B cell (primary cell): Measurements from ENCODE around the gene TSNAX. TPM values are rescaled to one million over a fixed set of nuclear protein-coding genes. Genes with fewer than 3 reads are reported as not detected.

ENCODE experiments used
- ATAC-seq: fragments of 200-7000 bp; cut with Tn5 transposase; one replicate; pipeline ENCODE4 v1.10.0; 2021; ENCODE audit warnings: low read depth, mild to moderate bottlenecking, moderate number of reproducible peaks, moderate library complexity
- CTCF ChIA-PET: fragments of 350-600 bp; sonication (Branson Sonifier 250); formaldehyde crosslinking; loops from one replicate; lab custom pipeline; 2021; ENCODE audit warnings: antibody characterized with exemption, inconsistent platforms; lab: Charles Lee
- POLR2A ChIA-PET: fragments of 350-600 bp; sonication (Branson Sonifier 250); formaldehyde crosslinking; loops from one replicate; lab custom pipeline; 2021; ENCODE audit warnings: antibody characterized with exemption; lab: Charles Lee
- DNase-seq: peaks from one replicate; pipeline ENCODE4 v3.0.0; 2013
- H2AFZ ChIP-seq: 2 replicates; pipeline ENCODE4 v1.6.1; 2012; ENCODE audit warnings: mild to moderate bottlenecking, low read depth, low read length; ENCODE audit not compliant: insufficient read depth, poor library complexity, severe bottlenecking
- H3K27ac ChIP-seq, 2 donors: 1 replicate in 1 of 2; 2 replicates in 1 of 2; pipeline ENCODE4 v1.5.1; 2012 to 2013; ENCODE audit warnings: low read length in 2 of 2, mild to moderate bottlenecking in 2 of 2, moderate library complexity in 1 of 2
- H3K27me3 ChIP-seq, 4 experiments: fragments of 200-600 bp in 1 of 4; sonication (generic) in 1 of 4; replicated peaks in 1 of 4; 1 replicate in 2 of 4; 2 replicates in 2 of 4; pipeline versions ENCODE4 v1.6.1 to v1.7.0; 2013 to 2016; ENCODE audit warnings: low read length in 3 of 4, mild to moderate bottlenecking in 2 of 4, mixed read lengths in 1 of 4, moderate library complexity in 1 of 4; ENCODE audit not compliant: insufficient read depth in 4 of 4, control insufficient read depth in 3 of 4; ENCODE audit errors: control extremely low read depth in 1 of 4
- H3K36me3 ChIP-seq, 2 experiments: replicated peaks in 1 of 2; 1 replicate in 1 of 2; 2 replicates in 1 of 2; pipeline versions ENCODE4 v1.6.1 to v1.7.1; 2013; ENCODE audit warnings: low read length in 1 of 2; ENCODE audit not compliant: insufficient read depth in 2 of 2, control insufficient read depth in 1 of 2; ENCODE audit errors: control extremely low read depth in 1 of 2, extremely low read depth in 1 of 2
- H3K4me1 ChIP-seq, 2 donors: fragments of 200-600 bp in 1 of 2; sonication (generic) in 1 of 2; 1 replicate in 1 of 2; 2 replicates in 1 of 2; pipeline versions ENCODE4 v1.5.1 to v1.6.1; 2013 to 2017; ENCODE audit warnings: low read length in 2 of 2; ENCODE audit not compliant: control insufficient read depth in 2 of 2, insufficient read depth in 2 of 2
- H3K4me2 ChIP-seq: replicated peaks from 2 replicates; pipeline ENCODE3; 2012; ENCODE audit warnings: mild to moderate bottlenecking, low read depth, low read length; ENCODE audit not compliant: poor library complexity, severe bottlenecking
- H3K4me3 ChIP-seq, 5 experiments: fragments of 200-600 bp in 1 of 5; sonication (generic) in 1 of 5; 1 replicate in 3 of 5; 2 replicates in 2 of 5; pipeline versions ENCODE4 v1.5.1 to v1.7.0; 2011 to 2016; ENCODE audit warnings: low read length in 4 of 5, mild to moderate bottlenecking in 4 of 5, low read depth in 2 of 5, control low read depth in 1 of 5, moderate library complexity in 1 of 5; ENCODE audit not compliant: insufficient read depth in 1 of 5; ENCODE audit errors: control extremely low read depth in 1 of 5, extremely low read depth in 1 of 5
- H3K79me2 ChIP-seq: fragments of 200-600 bp; sonication (generic); one replicate; pipeline ENCODE4 v1.6.0; 2016; ENCODE audit warnings: low read length; ENCODE audit not compliant: control insufficient read depth, insufficient read depth
- H3K9ac ChIP-seq: fragments of 200-600 bp; sonication (generic); 2 replicates; pipeline ENCODE4 v1.6.1; 2017; ENCODE audit warnings: mild to moderate bottlenecking, low read length, moderate library complexity
- H3K9me3 ChIP-seq, 3 donors: one replicate each; pipeline versions ENCODE4 v1.6.1 to v1.7.1; 2013; ENCODE audit warnings: low read length in 2 of 3; ENCODE audit not compliant: control insufficient read depth in 2 of 3, insufficient read depth in 1 of 3; ENCODE audit errors: control extremely low read depth in 1 of 3
- H4K20me1 ChIP-seq: 2 replicates; pipeline ENCODE4 v1.6.0; 2012; ENCODE audit warnings: mild to moderate bottlenecking, low read length; ENCODE audit not compliant: insufficient read depth, control insufficient read depth, poor library complexity, severe bottlenecking
- H3K27ac Mint-ChIP-seq: one replicate; pipeline ENCODE4 v1.8.0; 2021; ENCODE audit warnings: mixed read lengths
- H3K27me3 Mint-ChIP-seq: one replicate; pipeline ENCODE4 v1.8.0; 2021; ENCODE audit warnings: mixed read lengths
- H3K4me1 Mint-ChIP-seq: one replicate; pipeline ENCODE4 v1.8.0; 2021; ENCODE audit warnings: mixed read lengths
- H3K4me3 Mint-ChIP-seq: one replicate; pipeline ENCODE4 v1.8.0; 2021; ENCODE audit warnings: mixed read lengths
- H3K9me3 Mint-ChIP-seq: one replicate; pipeline ENCODE4 v1.8.0; 2022; ENCODE audit warnings: mixed read lengths; ENCODE audit not compliant: insufficient read depth
- CTCF ChIP-seq: fragments of 200-600 bp; IDR thresholded peaks from one replicate; pipeline ENCODE4 v1.8.0; 2022; ENCODE audit warnings: antibody characterized with exemption, mild to moderate bottlenecking
- EZH2 ChIP-seq: IDR thresholded peaks from 2 replicates; pipeline ENCODE4 v1.6.1; 2012; ENCODE audit warnings: borderline replicate concordance, low read depth, mild to moderate bottlenecking, moderate library complexity, low read length; ENCODE audit not compliant: insufficient read depth, poor library complexity, severe bottlenecking
- WGBS: methylation state at CpG from one replicate; pipeline ENCODE4 v1.1.5; 2013; ENCODE audit warnings: missing lambda C conversion rate; ENCODE audit not compliant: insufficient coverage; 5-methylcytosine and 5-hydroxymethylcytosine counted together
- intact Hi-C: fragments of 100-400 bp; cut with micrococcal nuclease; formaldehyde crosslinking; loops from one replicate; pipeline ENCODE4 v1.10.0; 2022
- polyA plus RNA-seq: library from polyadenylated mRNA; depleted of rRNA; stranded (reverse); fragments of >200 nt; gene quantifications from 2 replicates; pipeline ENCODE4 v1.2.3, GENCODE V29; 2012
- total RNA-seq, 2 donors: library from RNA; stranded (reverse); fragments of 120-200 nt in 1 of 2; gene quantifications; 1 replicate in 1 of 2; 2 replicates in 1 of 2; pipeline versions ENCODE4 v1.2.3 to v1.2.4, GENCODE V29; 2013 to 2022

Gene TSNAX
- total and polyA plus RNA-seq, 2 donors (not counting 1 experiment from before 2014, with no cell fraction given): 9.0 to 41.4 TPM

- Histone ChIP-seq H3K9ac (no peak overlapping the region), H3K9me3 (no peaks in the 10 kb centered on the region), H3K4me3 (no peak overlapping the region), H3K36me3 (no peaks in the 10 kb centered on the region), H3K79me2 (no peaks in the 10 kb centered on the region), H3K4me2 (no peak overlapping the region), H3K27me3 (no peaks in the 10 kb centered on the region), H2AFZ (no peak overlapping the region), H3K27ac (no peak overlapping the region), H3K4me1 (no peaks in the 10 kb centered on the region), H4K20me1 (no peaks in the 10 kb centered on the region)
- no peaks in the 10 kb centered on the region for H3K9me3 Mint-ChIP-seq
- CTCF ChIA-PET: interaction anchor here (1.0 to 1.2 kb wide), 2 partner anchors 24 to 227 kb away, joined by 3 to 5 read pairs; no protein-coding TSS in a partner anchor
- H3K27me3 Mint-ChIP-seq: no peaks in the 10 kb centered on the region
- no peak overlapping the region for H3K4me3 Mint-ChIP-seq
- no peak for ATAC-seq
- H3K27ac Mint-ChIP-seq: no peak overlapping the region
- 67% methylated on average over 1 of the region's 3 CpGs for WGBS
- no peak for TF ChIP-seq EZH2
- no peak for TF ChIP-seq CTCF
- peaks cover 4% of the 10 kb centered on the region for H3K4me1 Mint-ChIP-seq
- intact Hi-C loops: no loop called here
- POLR2A ChIA-PET: interaction anchor here (0.6 kb wide), 1 partner anchor 20 kb away, joined by 4 read pairs; no protein-coding TSS in a partner anchor
- no peak for DNase-seq
Observed at GRCh38 chr1:231584117-231584516, 55.6 kb downstream of the TSNAX start.

GRCh38 chr1:231584921-231585320 is 56.5 kb downstream of the TSNAX start:
- H3K4me2 ChIP-seq: no peak overlapping the region
- WGBS: 33% methylated on average over 1 of the region's 5 CpGs
- no peaks in the 10 kb centered on the region for H3K9me3 Mint-ChIP-seq
- no peak overlapping the region for H3K4me3 ChIP-seq
- no peaks in the 10 kb centered on the region for H3K27me3 Mint-ChIP-seq
- intact Hi-C loops: no loop called here
- no peak overlapping the region for H3K4me3 Mint-ChIP-seq
- H3K27ac Mint-ChIP-seq: no peak overlapping the region
- no peak overlapping the region for H3K27ac ChIP-seq
- no peaks in the 10 kb centered on the region for H3K79me2 ChIP-seq
- no peak overlapping the region for H2AFZ ChIP-seq
- H3K4me1 Mint-ChIP-seq: peaks cover 4% of the 10 kb centered on the region
- no peak for ATAC-seq
- TF ChIP-seq CTCF: no peak
- no peak for TF ChIP-seq EZH2
- no peaks in the 10 kb centered on the region for H3K4me1 ChIP-seq
- H3K27me3 ChIP-seq: no peaks in the 10 kb centered on the region
- H3K36me3 ChIP-seq: no peaks in the 10 kb centered on the region
- CTCF ChIA-PET: interaction anchor here (1.2 kb wide), 1 partner anchor 228 kb away, joined by 5 read pairs; no protein-coding TSS in a partner anchor
- no peaks in the 10 kb centered on the region for H3K9me3 ChIP-seq
- no peak overlapping the region for H3K9ac ChIP-seq
- no peak for DNase-seq
- H4K20me1 ChIP-seq: no peaks in the 10 kb centered on the region
- POLR2A ChIA-PET: no interaction called here
